Stimulated activated naive B cell treated with anti-CD40 and anti-IgM and Interleukin-4, amounts not matched to agents 10 μg/mL and 1 μg/mL and 100 μg/mL, for 72 hours (primary cell): ENCODE results near the gene APBB3.
"Not testable (repeated sequence)": the region's sequence is repeated elsewhere in the genome, so short reads cannot be mapped to it uniquely, and the experiment has no call there.

ENCODE experiments used
- ATAC-seq, 2 donors: fragments of 150-1000 bp; cut with Tn5 transposase; replicated peaks; 2 replicates each; pipeline ENCODE4 v1.10.0; 2021; ENCODE audit warnings: moderate library complexity in 1 of 2
- DNase-seq: peaks from one replicate; pipeline ENCODE4 v3.0.0; 2021
- H3K27ac Mint-ChIP-seq: one replicate; pipeline ENCODE4 v1.8.0; 2022; ENCODE audit warnings: mild to moderate bottlenecking, mixed read lengths
- H3K27me3 Mint-ChIP-seq, 2 donors: one replicate each; pipeline ENCODE4 v1.8.0; 2022; ENCODE audit warnings: mixed read lengths in 2 of 2
- H3K36me3 Mint-ChIP-seq, 2 donors: one replicate each; pipeline ENCODE4 v1.8.0; 2022; ENCODE audit warnings: mixed read lengths in 2 of 2, mild to moderate bottlenecking in 1 of 2
- H3K4me1 Mint-ChIP-seq, 2 donors: one replicate each; pipeline ENCODE4 v1.8.0; 2022; ENCODE audit warnings: mixed read lengths in 2 of 2, mild to moderate bottlenecking in 1 of 2
- H3K4me3 Mint-ChIP-seq, 2 donors: one replicate each; pipeline ENCODE4 v1.8.0; 2022; ENCODE audit warnings: mild to moderate bottlenecking in 2 of 2, mixed read lengths in 2 of 2, moderate library complexity in 1 of 2
- H3K9me3 Mint-ChIP-seq, 2 donors: one replicate each; pipeline ENCODE4 v1.8.0; 2022; ENCODE audit warnings: mixed read lengths in 2 of 2, mild to moderate bottlenecking in 1 of 2

Gene APBB3

GRCh38 chr5:140593070-140593469 lies 28.7 kb upstream of the APBB3 start:
- not testable (repeated sequence) for DNase-seq, H3K9me3 Mint-ChIP-seq, H3K4me3 Mint-ChIP-seq, H3K27ac Mint-ChIP-seq, H3K36me3 Mint-ChIP-seq, H3K4me1 Mint-ChIP-seq, ATAC-seq
- peaks cover 13 to 37% of the 10 kb centered on the region in 2 donors for H3K27me3 Mint-ChIP-seq

DNA sequence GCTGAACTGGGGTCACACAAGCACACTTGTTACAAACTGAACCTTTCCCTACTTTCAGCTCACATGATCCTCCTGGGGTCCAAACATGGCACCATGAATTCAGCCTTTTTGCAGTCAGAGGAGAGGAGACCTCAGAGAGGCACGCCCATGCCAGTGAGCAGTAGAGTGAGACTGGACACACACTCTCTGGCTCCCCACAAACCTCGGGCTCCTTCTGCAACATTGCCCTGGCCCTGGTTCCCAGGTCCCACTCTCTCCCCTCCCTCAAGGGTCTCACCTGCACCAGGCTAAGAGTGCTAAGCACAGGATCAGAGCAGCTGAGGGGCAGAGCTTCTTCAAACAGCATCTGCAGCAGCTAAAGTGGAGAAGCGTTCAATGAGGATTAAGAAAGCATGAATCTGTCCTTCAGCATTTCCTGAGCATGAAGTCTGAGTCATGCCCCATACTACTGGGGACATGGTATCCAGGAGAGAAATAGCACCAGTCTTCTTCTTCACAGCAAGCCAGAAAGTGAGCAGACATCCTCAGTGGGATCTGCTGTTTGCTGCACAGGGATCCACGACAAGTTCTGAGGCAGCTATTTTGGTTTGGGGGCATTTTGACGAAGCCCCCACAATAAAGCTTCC lies 27.5 kb upstream of the APBB3 start:
- Mint-ChIP-seq H3K9me3 (peaks cover 0 to 2% of the 10 kb centered on the region in 2 donors), H3K36me3 (no peaks in the 10 kb centered on the region), H3K27me3 (peaks cover 13 to 37% of the 10 kb centered on the region in 2 donors), H3K27ac (no peak overlapping the region), H3K4me3 (no peak overlapping the region), H3K4me1 (peaks cover 5 to 9% of the 10 kb centered on the region in 2 donors)
- ATAC-seq (no peak), DNase-seq (no peak)

DNA sequence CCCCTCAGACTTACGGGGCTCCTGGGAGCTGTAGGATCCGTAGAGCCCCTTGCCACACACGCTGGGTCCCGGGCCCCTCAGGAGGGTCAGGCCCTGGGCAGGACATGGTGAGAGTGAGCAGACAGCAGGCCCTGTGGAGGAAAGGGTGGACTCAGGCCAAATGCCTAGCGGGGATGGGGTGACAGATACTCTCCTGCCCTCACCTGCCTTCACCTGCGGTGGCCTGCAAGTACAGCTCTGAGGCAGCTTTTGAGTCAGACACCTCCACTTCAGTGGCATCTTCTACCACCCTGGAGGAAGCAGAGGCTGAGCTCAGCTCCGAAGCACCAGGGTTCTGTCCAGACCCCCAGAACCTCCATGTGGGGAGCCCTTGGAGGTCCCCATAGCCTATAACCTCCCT lies 26.5 kb upstream of the APBB3 start:
- peaks cover 0 to 2% of the 10 kb centered on the region in 2 donors for H3K9me3 Mint-ChIP-seq
- H3K27me3 Mint-ChIP-seq: peaks cover 13 to 29% of the 10 kb centered on the region in 2 donors
- no peak overlapping the region for H3K4me3 Mint-ChIP-seq
- no peak overlapping the region for H3K27ac Mint-ChIP-seq
- DNase-seq (no peak), ATAC-seq (no peak)
- H3K36me3 Mint-ChIP-seq: no peaks in the 10 kb centered on the region
- H3K4me1 Mint-ChIP-seq: peaks cover 5 to 9% of the 10 kb centered on the region in 2 donors

DNA sequence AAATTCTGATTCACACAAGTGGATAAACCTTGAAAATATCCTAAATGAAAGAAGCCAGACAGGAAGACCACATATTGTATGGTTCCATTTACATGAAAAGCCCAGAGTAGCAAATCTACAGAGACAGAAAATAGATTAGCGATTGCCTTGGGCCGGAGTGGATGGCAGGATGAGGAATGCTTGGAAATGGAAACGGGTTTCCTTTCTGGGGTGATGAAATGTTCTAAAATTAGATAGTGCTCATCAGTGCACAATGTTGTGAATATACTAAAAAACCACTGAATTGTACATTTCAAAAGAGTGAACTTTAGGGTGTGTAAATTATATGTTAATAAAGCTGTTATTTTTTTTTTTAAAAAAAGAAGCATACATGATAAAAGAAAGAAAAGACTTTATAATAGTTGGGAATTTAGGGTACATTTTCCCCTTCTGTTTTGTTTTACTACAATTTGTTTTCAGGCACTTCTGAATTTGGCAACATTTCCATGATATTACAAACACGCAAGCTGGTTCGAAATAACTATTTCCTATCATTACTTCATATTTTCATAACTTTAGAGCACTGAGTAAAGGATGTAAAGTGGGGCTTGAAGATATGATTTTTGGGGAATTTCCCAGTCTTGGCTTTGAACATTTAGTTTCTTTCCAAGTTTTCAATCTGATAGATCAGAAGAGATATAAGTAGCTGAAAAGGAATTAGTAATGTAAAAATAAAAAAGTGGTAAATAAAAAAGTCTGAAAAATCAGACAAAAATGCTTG lies 24.1 kb upstream of the APBB3 start:
- peaks cover 0 to 6% of the 10 kb centered on the region in 2 donors for H3K36me3 Mint-ChIP-seq
- H3K27me3 Mint-ChIP-seq: peaks cover 6 to 16% of the 10 kb centered on the region in 2 donors
- ATAC-seq: no peak
- no peaks in the 10 kb centered on the region for H3K4me1 Mint-ChIP-seq
- DNase-seq: no peak
- no peak overlapping the region for H3K27ac Mint-ChIP-seq
- H3K9me3 Mint-ChIP-seq: peaks cover 2 to 4% of the 10 kb centered on the region in 2 donors
- H3K4me3 Mint-ChIP-seq: no peak overlapping the region

GRCh38 chr5:140587495-140587894 lies 23.1 kb upstream of the APBB3 start:
- H3K27ac Mint-ChIP-seq: no peak overlapping the region
- peaks cover 4 to 6% of the 10 kb centered on the region in 2 donors for H3K9me3 Mint-ChIP-seq
- no peak overlapping the region for H3K4me3 Mint-ChIP-seq
- peaks cover 0 to 9% of the 10 kb centered on the region in 2 donors for H3K36me3 Mint-ChIP-seq
- no peaks in the 10 kb centered on the region for H3K4me1 Mint-ChIP-seq
- ATAC-seq: no peak
- H3K27me3 Mint-ChIP-seq: peaks cover 9 to 20% of the 10 kb centered on the region in 2 donors
- no peak for DNase-seq

DNA sequence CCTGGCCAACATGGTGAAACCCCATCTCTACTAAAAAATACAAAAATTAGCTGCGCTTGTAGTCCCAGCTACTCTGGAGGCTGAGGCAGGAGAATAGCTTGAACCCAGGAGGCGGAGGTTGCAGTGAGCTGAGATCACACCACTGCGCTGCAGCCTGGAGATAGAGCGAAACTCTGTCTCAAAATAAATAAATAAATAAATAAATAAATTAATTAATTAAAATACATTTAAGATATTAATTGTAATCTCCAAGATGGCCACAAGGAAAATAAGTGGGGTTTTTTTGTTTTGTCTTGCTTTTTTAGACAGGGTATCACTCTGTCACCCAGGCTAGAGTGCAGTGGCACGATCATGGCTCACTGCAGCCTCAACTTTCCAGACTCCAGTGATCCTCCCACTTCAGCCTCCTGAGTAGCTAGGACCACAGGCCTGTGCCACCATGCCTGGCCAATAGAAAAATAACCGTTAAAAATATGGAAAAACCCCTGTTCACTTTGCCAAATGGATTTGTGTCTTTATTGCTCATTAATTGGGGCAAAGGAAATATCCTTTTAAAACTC lies 14.9 kb upstream of the APBB3 start:
- not testable (repeated sequence) for H3K36me3 Mint-ChIP-seq, ATAC-seq, H3K4me3 Mint-ChIP-seq, DNase-seq, H3K9me3 Mint-ChIP-seq, H3K4me1 Mint-ChIP-seq, H3K27ac Mint-ChIP-seq
- H3K27me3 Mint-ChIP-seq: peaks cover 10 to 14% of the 10 kb centered on the region in 2 donors

DNA sequence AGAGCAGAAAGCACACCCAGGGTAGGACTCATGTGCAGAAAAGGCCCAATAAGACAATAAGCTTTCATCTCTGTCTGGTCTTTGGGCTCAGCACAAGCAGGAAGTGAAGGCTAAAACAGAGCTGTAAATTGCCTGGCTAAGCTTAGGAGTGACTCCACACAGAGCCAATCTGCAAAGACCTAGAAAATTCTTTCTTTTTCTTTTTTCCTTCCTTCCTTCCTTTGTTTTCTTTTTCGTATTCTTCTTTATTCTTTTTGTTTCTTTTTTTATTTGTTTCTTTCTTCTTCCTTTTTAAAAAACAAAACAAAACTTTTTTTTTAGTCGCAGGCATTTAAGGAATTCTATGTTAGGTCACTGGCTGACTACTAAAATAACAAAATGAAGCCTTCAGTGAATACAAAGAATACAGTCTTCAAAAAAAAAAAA lies 12.4 kb upstream of the APBB3 start:
- Mint-ChIP-seq H3K27me3 (peaks cover 0 to 5% of the 10 kb centered on the region in 2 donors), H3K9me3 (no peaks in the 10 kb centered on the region), H3K4me1 (peaks cover 0 to 2% of the 10 kb centered on the region in 2 donors), H3K36me3 (peaks cover 5 to 6% of the 10 kb centered on the region in 2 donors), H3K27ac (no peak overlapping the region), H3K4me3 (no peak overlapping the region)
- no peak for DNase-seq
- ATAC-seq: no peak

GRCh38 chr5:140575309-140575708 lies 10.9 kb upstream of the APBB3 start:
- peaks cover 7 to 14% of the 10 kb centered on the region in 2 donors for H3K36me3 Mint-ChIP-seq
- no peaks in the 10 kb centered on the region for H3K27me3 Mint-ChIP-seq
- no peak overlapping the region for H3K27ac Mint-ChIP-seq
- no peak overlapping the region for H3K4me3 Mint-ChIP-seq
- H3K4me1 Mint-ChIP-seq: peaks cover 2% of the 10 kb centered on the region in 2 donors
- H3K9me3 Mint-ChIP-seq: no peaks in the 10 kb centered on the region
- ATAC-seq (no peak), DNase-seq (no peak)

GRCh38 chr5:140574165-140574564 lies 9.8 kb upstream of the APBB3 start:
- no peak for ATAC-seq
- DNase-seq: no peak
- Mint-ChIP-seq H3K27me3 (no peaks in the 10 kb centered on the region), H3K27ac (no peak overlapping the region), H3K4me3 (no peak overlapping the region), H3K36me3 (peaks cover 9 to 18% of the 10 kb centered on the region in 2 donors), H3K4me1 (peaks cover 7 to 14% of the 10 kb centered on the region in 2 donors), H3K9me3 (no peaks in the 10 kb centered on the region)

GRCh38 chr5:140573683-140574082 lies 9.3 kb upstream of the APBB3 start:
- H3K9me3 Mint-ChIP-seq: no peaks in the 10 kb centered on the region
- no peaks in the 10 kb centered on the region for H3K27me3 Mint-ChIP-seq
- H3K27ac Mint-ChIP-seq: no peak overlapping the region
- ATAC-seq (no peak), DNase-seq (no peak)
- H3K36me3 Mint-ChIP-seq: peaks cover 10 to 20% of the 10 kb centered on the region in 2 donors
- peaks cover 10 to 18% of the 10 kb centered on the region in 2 donors for H3K4me1 Mint-ChIP-seq
- no peak overlapping the region for H3K4me3 Mint-ChIP-seq

- Mint-ChIP-seq H3K4me3 (no peak overlapping the region), H3K9me3 (no peaks in the 10 kb centered on the region), H3K4me1 (peaks cover 28 to 42% of the 10 kb centered on the region in 2 donors), H3K27me3 (no peaks in the 10 kb centered on the region), H3K36me3 (peaks cover 31 to 43% of the 10 kb centered on the region in 2 donors), H3K27ac (no peak overlapping the region)
- DNase-seq: no peak
- no peak for ATAC-seq
Observed at GRCh38 chr5:140571105-140571504, 6.7 kb upstream of the APBB3 start.

DNA sequence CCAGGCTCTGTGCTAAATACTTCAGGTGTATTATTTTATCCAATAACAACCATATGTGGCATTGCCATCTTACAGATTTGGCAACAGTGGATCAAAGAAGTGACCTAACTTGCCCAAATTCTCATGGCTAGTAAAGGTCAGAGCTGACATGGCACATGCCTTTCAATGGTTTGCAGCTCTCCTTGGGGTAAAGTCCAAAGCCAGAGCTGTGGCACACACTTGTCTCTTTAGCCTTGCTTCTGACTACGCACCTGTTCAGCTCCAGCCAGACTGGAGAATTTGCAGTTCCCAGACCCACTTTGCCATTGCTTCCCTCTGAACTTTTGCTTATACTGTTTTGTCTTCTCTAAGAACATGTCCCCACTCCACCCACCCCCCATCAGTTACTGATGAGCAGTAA lies 6.1 kb upstream of the APBB3 start:
- ATAC-seq (no peak), DNase-seq (no peak)
- no peaks in the 10 kb centered on the region for H3K27me3 Mint-ChIP-seq
- H3K4me1 Mint-ChIP-seq: peaks cover 34 to 47% of the 10 kb centered on the region in 2 donors
- H3K4me3 Mint-ChIP-seq: peak overlapping the region in 1 of 2 donors; percentile 41
- no peaks in the 10 kb centered on the region for H3K9me3 Mint-ChIP-seq
- peak overlapping the region; percentile 90 for H3K27ac Mint-ChIP-seq
- H3K36me3 Mint-ChIP-seq: peaks cover 31 to 47% of the 10 kb centered on the region in 2 donors

DNA sequence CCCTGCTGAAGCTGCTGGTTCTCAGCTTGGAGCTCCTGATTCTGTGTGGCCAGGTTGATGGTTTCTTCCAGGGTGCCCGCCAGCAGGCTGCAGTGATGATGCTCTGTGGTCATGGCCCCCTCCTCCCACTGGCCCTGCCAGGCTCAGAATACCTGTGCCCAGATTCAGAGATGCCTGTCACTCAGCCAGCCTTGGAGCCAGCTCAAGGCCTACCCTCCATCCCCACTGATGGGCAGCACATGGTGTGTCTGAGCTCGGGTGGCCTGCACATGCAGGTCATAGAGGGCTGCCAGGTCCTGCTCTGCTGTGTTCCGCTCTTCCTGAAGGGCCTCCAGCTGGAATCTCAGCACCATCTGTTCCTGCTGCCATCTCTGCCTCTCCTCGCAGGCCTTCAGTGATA lies 5.7 kb upstream of the APBB3 start:
- H3K27me3 Mint-ChIP-seq: no peaks in the 10 kb centered on the region
- DNase-seq (no peak), ATAC-seq (no peak)
- H3K36me3 Mint-ChIP-seq: peaks cover 31 to 47% of the 10 kb centered on the region in 2 donors
- peak overlapping the region in 1 of 2 donors; percentile 41 for H3K4me3 Mint-ChIP-seq
- peaks cover 37 to 47% of the 10 kb centered on the region in 2 donors for H3K4me1 Mint-ChIP-seq
- H3K9me3 Mint-ChIP-seq: no peaks in the 10 kb centered on the region
- peak overlapping the region; percentile 90 for H3K27ac Mint-ChIP-seq

- no peak for ATAC-seq
- H3K27ac Mint-ChIP-seq: peak overlapping the region; percentile 95
- no peaks in the 10 kb centered on the region for H3K9me3 Mint-ChIP-seq
- H3K4me3 Mint-ChIP-seq: peak overlapping the region; percentile 44 to 62
- peaks cover 37 to 47% of the 10 kb centered on the region in 2 donors for H3K4me1 Mint-ChIP-seq
- H3K27me3 Mint-ChIP-seq: no peaks in the 10 kb centered on the region
- peaks cover 31 to 50% of the 10 kb centered on the region in 2 donors for H3K36me3 Mint-ChIP-seq
- DNase-seq: no peak
Observed at GRCh38 chr5:140569197-140569596, 4.8 kb upstream of the APBB3 start.
